ENCODE measurements around the gene ITGB1.
"Not testable (repeated sequence)": the region's sequence is repeated elsewhere in the genome, so short reads cannot be mapped to it uniquely, and the experiment has no call there.

The ITGB1 gene

GRCh38 chr10:32911285-32912016 lies 46.6 kb downstream of the ITGB1 start:
- Mint-ChIP-seq H3K27me3 (no peaks in the 10 kb centered on the region), H3K36me3 (ENCODE audit: low read depth) (peaks cover 59% of the 10 kb centered on the region), H3K4me1 (peaks cover 4% of the 10 kb centered on the region), H3K27ac (no peak overlapping the region), H3K9me3 (no peaks in the 10 kb centered on the region), H3K4me3 (no peak overlapping the region)
- no peak for DNase-seq
- no peak for ATAC-seq

DNA sequence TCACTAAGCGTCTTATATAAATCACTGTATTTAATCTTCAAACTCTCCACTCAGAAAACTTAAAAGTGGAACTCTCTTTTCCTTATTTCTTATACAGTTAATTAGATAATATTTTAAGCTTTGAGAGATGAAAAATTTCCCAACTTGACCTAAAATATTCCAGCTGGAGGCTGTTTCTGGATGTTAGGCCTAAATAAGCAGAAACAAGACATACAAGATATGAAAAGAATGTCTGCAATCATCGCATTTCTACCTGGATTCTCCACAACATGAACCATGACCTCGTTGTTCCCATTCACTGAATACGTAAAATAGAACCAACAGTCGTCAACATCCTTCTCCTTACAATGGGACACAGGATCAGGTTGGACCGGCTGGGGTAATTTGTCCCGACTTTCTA lies 48.1 kb downstream of the ITGB1 start:
- H3K9me3 Mint-ChIP-seq, ATAC-seq: not testable (repeated sequence)
- peaks cover 52% of the 10 kb centered on the region for H3K36me3 Mint-ChIP-seq (ENCODE audit: low read depth)

DNA sequence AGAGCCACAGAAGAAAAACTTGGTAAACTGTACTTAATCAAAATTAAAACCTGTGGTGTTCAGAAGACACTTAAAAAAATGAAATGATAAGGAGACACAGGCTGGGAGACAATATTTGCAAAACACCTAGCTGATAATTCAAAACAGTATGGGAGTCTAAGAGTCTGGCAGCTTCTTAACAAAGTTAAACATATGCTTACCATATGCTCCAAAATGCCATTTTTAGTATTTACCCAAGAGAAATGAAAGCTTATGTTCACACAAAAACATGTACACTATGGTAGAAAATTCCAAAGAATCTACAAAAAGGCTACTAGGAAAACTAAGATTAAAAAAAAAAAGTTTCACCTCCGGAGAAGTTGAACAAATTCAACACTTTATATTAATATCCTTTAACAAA lies 48.6 kb downstream of the ITGB1 start:
- DNase-seq (no peak), ATAC-seq (no peak)
- Mint-ChIP-seq H3K27ac (no peak overlapping the region), H3K27me3 (no peaks in the 10 kb centered on the region), H3K4me3 (no peak overlapping the region), H3K36me3 (ENCODE audit: low read depth) (peaks cover 47% of the 10 kb centered on the region), H3K9me3 (no peaks in the 10 kb centered on the region), H3K4me1 (peaks cover 4% of the 10 kb centered on the region)

More for the DNA sequence above, 48.1 kb downstream of the ITGB1 start:
- H3K4me1 Mint-ChIP-seq, H3K27me3 Mint-ChIP-seq, DNase-seq, H3K27ac Mint-ChIP-seq, H3K4me3 Mint-ChIP-seq: not testable (repeated sequence)

DNA sequence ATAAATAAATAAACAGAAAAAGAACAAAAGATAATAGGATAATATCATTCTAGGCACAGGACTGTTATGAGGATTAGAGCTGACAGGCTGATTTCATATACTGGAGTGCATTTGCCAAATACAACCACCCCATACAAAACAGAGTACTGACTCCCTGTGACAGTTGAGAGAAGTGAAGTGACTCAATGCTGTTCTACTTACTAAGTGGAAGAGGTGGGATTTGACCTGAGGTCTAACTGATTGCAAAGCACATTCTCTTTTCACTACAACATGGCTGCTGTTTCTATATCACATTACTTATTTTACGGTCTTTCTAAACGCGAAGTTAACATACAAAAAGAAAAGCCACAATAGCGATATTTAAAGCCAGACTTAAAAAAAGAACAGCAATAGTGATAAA lies 51.4 kb downstream of the ITGB1 start:
- Mint-ChIP-seq H3K4me1 (peaks cover 4% of the 10 kb centered on the region), H3K27ac (no peak overlapping the region), H3K36me3 (ENCODE audit: low read depth) (peaks cover 34% of the 10 kb centered on the region), H3K4me3 (no peak overlapping the region), H3K9me3 (no peaks in the 10 kb centered on the region), H3K27me3 (no peaks in the 10 kb centered on the region)
- DNase-seq (no peak), ATAC-seq (no peak)

- ATAC-seq = no peak
- Mint-ChIP-seq H3K9me3 (no peaks in the 10 kb centered on the region), H3K27ac (no peak overlapping the region)
Measured at GRCh38 chr10:32905466-32905865, 52.6 kb downstream of the ITGB1 start.

DNA sequence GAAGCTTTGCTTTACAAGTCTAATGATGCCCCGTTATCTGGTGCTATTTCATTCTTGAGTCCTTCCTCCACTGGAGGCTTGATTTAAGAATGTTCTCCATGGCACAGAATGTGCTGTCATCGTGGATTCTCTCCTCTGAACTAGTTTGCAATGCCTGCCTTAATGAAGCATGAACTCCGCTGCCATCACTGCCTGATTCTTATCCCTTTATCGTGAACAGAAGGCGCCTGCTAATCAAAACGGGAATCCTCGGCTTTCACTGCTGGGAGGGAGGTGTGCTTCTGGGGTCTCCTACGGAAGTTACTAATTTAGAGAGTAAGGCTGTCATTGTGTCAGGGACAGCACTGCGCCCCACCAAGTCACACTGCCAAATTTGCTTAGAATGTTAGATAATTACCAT lies 56.2 kb downstream of the ITGB1 start:
- ATAC-seq (no peak), DNase-seq (no peak)
- H3K9me3 Mint-ChIP-seq = no peaks in the 10 kb centered on the region
- peaks cover 2% of the 10 kb centered on the region for H3K4me1 Mint-ChIP-seq
- peaks cover 28% of the 10 kb centered on the region for H3K36me3 Mint-ChIP-seq (ENCODE audit: low read depth)
- no peaks in the 10 kb centered on the region for H3K27me3 Mint-ChIP-seq
- no peak overlapping the region for H3K4me3 Mint-ChIP-seq
- no peak overlapping the region for H3K27ac Mint-ChIP-seq

More at GRCh38 chr10:32905466-32905865, 52.6 kb downstream of the ITGB1 start:
- Mint-ChIP-seq H3K27me3 (no peaks in the 10 kb centered on the region), H3K4me1 (peaks cover 4% of the 10 kb centered on the region), H3K4me3 (no peak overlapping the region), H3K36me3 (ENCODE audit: low read depth) (peaks cover 29% of the 10 kb centered on the region)
- DNase-seq = no peak

- peaks cover 26% of the 10 kb centered on the region for H3K36me3 Mint-ChIP-seq (ENCODE audit: low read depth)
- H3K27me3 Mint-ChIP-seq, H3K27ac Mint-ChIP-seq, DNase-seq, ATAC-seq, H3K4me1 Mint-ChIP-seq, H3K9me3 Mint-ChIP-seq, H3K4me3 Mint-ChIP-seq: not testable (repeated sequence)
Measured at GRCh38 chr10:32895200-32895968, 62.6 kb downstream of the ITGB1 start.

- Mint-ChIP-seq H3K4me3 (no peak overlapping the region), H3K36me3 (ENCODE audit: low read depth) (peaks cover 26% of the 10 kb centered on the region), H3K27ac (no peak overlapping the region), H3K9me3 (no peaks in the 10 kb centered on the region), H3K27me3 (no peaks in the 10 kb centered on the region), H3K4me1 (peaks cover 5% of the 10 kb centered on the region)
- no peak for ATAC-seq
- DNase-seq = no peak
Measured at GRCh38 chr10:32893916-32894664, 63.9 kb downstream of the ITGB1 start.

DNA sequence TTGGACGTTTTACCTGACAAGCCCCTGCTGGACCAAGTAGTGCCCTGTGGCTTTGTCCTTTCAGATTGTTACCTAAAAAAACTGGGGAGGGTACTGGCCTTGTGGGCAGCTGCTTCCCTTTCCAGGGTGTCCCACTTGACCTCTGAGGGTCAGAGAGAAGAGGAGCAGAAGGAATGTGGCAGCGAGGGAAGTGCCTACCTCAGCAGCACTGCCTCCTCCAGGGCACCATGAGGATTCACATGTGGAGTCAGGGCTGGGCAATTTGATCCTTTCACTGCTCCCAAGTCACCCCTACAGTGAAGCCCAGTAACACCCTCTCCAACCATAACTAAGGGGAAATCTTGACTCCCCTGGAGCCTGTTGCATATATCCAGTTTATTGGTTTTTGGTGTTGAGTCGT lies 64.6 kb downstream of the ITGB1 start:
- no peaks in the 10 kb centered on the region for H3K9me3 Mint-ChIP-seq
- H3K27me3 Mint-ChIP-seq = no peaks in the 10 kb centered on the region
- peaks cover 25% of the 10 kb centered on the region for H3K36me3 Mint-ChIP-seq (ENCODE audit: low read depth)
- H3K27ac Mint-ChIP-seq = no peak overlapping the region
- H3K4me1 Mint-ChIP-seq = peaks cover 5% of the 10 kb centered on the region
- ATAC-seq (no peak), DNase-seq (no peak)
- no peak overlapping the region for H3K4me3 Mint-ChIP-seq

- Mint-ChIP-seq H3K27ac (no peak overlapping the region), H3K4me1 (peaks cover 5% of the 10 kb centered on the region), H3K4me3 (no peak overlapping the region), H3K9me3 (no peaks in the 10 kb centered on the region), H3K36me3 (ENCODE audit: low read depth) (peaks cover 4% of the 10 kb centered on the region), H3K27me3 (no peaks in the 10 kb centered on the region)
- ATAC-seq = no peak
- DNase-seq = no peak
Measured at GRCh38 chr10:32891261-32891660, 66.8 kb downstream of the ITGB1 start.

DNA sequence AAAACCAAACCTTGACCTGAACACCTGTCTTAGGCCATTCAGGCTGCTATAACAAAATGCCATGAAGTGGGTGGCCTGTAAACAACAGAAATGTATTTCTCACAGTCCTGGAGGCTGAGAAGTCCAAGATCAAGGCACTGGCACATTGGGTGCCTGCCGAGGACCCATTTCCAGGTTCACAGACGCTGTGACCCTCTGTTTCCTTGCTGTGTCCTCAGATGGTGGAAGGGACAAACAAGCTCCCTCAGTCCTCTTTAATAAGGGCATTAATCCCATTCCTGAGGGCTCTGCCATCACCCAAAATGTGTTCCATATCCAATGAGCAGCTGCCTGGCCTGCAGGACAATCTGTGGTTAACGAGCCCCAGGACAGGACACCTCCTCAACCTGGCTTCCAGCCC lies 67.6 kb downstream of the ITGB1 start:
- H3K4me1 Mint-ChIP-seq = peaks cover 5% of the 10 kb centered on the region
- H3K36me3 Mint-ChIP-seq (ENCODE audit: low read depth) = peaks cover 2% of the 10 kb centered on the region
- ATAC-seq = no peak
- no peak for DNase-seq
- H3K4me3 Mint-ChIP-seq = no peak overlapping the region
- H3K27ac Mint-ChIP-seq = no peak overlapping the region
- H3K9me3 Mint-ChIP-seq = no peaks in the 10 kb centered on the region
- H3K27me3 Mint-ChIP-seq = no peaks in the 10 kb centered on the region

DNA sequence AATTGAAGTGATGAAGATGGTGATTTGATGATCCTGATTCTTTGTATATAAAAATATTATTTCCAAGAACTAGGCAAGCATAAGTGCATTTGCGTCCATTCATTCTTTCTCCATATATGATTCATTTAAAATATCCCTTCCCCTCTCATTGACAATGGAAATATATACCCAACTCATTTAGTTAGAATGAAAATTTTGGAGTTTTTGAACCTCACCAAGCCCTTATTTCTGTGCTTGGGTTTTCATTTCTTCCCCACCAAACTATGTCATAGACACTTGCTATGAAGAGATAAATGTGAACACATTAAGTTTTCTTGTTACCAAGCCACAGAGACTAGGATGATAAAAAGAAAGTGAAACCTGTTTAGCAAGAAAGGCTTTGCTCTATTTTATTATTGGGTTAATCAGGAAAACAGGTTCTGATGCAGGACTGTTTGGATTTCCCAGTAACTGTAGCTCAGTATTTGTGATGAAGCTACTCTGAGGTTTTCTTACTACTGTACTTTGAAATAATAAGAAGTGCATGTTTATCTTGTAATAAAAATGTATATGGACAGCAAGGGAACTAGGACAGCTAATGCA lies 68.3 kb downstream of the ITGB1 start:
- DNase-seq = no peak
- Mint-ChIP-seq H3K27me3 (no peaks in the 10 kb centered on the region), H3K4me3 (no peak overlapping the region), H3K27ac (no peak overlapping the region), H3K4me1 (peaks cover 5% of the 10 kb centered on the region), H3K9me3 (no peaks in the 10 kb centered on the region), H3K36me3 (ENCODE audit: low read depth) (no peaks in the 10 kb centered on the region)
- no peak for ATAC-seq

GRCh38 chr10:32888161-32888927 lies 69.7 kb downstream of the ITGB1 start:
- Mint-ChIP-seq H3K4me3 (no peak overlapping the region), H3K9me3 (no peaks in the 10 kb centered on the region), H3K4me1 (peaks cover 5% of the 10 kb centered on the region), H3K27me3 (no peaks in the 10 kb centered on the region), H3K27ac (no peak overlapping the region), H3K36me3 (ENCODE audit: low read depth) (no peaks in the 10 kb centered on the region)
- ATAC-seq (no peak), DNase-seq (no peak)

DNA sequence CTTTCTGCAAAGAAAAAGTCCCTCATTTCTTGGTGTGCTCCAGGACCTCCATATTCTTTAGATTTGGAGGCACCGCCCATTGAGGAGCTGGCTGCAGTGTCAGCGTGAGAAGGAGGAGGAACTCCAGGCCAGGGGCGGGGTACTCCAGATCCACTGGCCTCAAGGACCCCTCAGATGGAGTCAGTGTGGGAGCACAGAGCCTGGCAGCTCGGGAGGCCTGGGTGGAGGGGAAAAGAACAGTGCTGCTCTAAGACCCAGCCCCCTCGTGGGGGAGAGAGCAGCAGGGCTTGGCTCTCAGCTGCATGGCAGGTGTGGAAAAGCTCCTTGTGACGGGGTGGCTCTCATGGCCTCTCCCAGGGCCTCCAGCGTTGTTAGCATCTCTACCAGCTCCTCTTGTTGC lies 70.5 kb downstream of the ITGB1 start:
- Mint-ChIP-seq H3K4me3 (no peak overlapping the region), H3K36me3 (ENCODE audit: low read depth) (no peaks in the 10 kb centered on the region), H3K27me3 (no peaks in the 10 kb centered on the region), H3K27ac (no peak overlapping the region), H3K4me1 (peaks cover 5% of the 10 kb centered on the region), H3K9me3 (no peaks in the 10 kb centered on the region)
- DNase-seq (no peak), ATAC-seq (no peak)

Measured in activated naive CD8-positive, alpha-beta T cell treated with anti-CD3 and anti-CD28 coated beads, Interleukin-2, amount 50 U/mL, for 24 hours (primary cell).